Measurements from ENCODE around the gene DIPK1A. TPM values are rescaled to one million over a fixed set of nuclear protein-coding genes. Genes with fewer than 3 reads are reported as not detected.

The DIPK1A gene
- total RNA-seq, 1 donor from 2014 or later: 9.7 TPM

GRCh38 chr1:92792340-92792782, 168.9 kb downstream of the DIPK1A start:
- peak; percentile 62 for DNase-seq (ENCODE audit: low read depth)
- no peak for TF ChIP-seq CTCF (IDR thresholded peaks at IDR 0.05; ENCODE audit: insufficient read depth, low read length, severe bottlenecking)
- Histone ChIP-seq H3K36me3 (ENCODE audit: control insufficient read depth, insufficient read depth, low read length) (no peaks in the 10 kb centered on the region), H3K27me3 (ENCODE audit: control insufficient read depth, insufficient read depth, low read length) (no peaks in the 10 kb centered on the region), H3K4me3 (ENCODE audit: low read depth, low read length) (no peak overlapping the region)
- FAIRE-seq: no peak

Other genes with a start within 250 kb of the DIPK1A start
- 21.1 and 42.2 TPM in 2 replicates for gene EVI5, start 176.4 kb downstream of the DIPK1A start, total RNA-seq
- 2,039 and 2,641 TPM in 2 replicates for gene RPL5, start 129.4 kb downstream of the DIPK1A start, total RNA-seq
- gene MTF2, start 117.8 kb upstream of the DIPK1A start, total RNA-seq: 20.3 and 21.0 TPM in 2 replicates
- 52.7 and 56.8 TPM in 2 replicates for gene TMED5, start 219.0 kb upstream of the DIPK1A start, total RNA-seq
- 3.4 and 4.1 TPM in 2 replicates for gene CCDC18, start 219.3 kb upstream of the DIPK1A start, total RNA-seq